Thyroid gland (tissue), 4 donors: ENCODE data around the gene HTR3A. TPM values are rescaled to one million over a fixed set of nuclear protein-coding genes. Genes with fewer than 3 reads are reported as not detected.

ENCODE experiments used
- DNase-seq, 2 donors: peaks; one replicate each; pipeline ENCODE4 v3.0.0-alpha.2; 2019
- H3K27ac ChIP-seq, 3 donors: fragments of 200-600 bp; sonication (generic); 1 replicate in 2 of 3; 2 replicates in 1 of 3; pipeline ENCODE4 v1.5.1; 2016 to 2019; ENCODE audit warnings: mild to moderate bottlenecking in 1 of 3, moderate library complexity in 1 of 3
- H3K27me3 ChIP-seq: fragments of 200-600 bp; sonication (generic); one replicate; pipeline ENCODE4 v1.5.1; 2019
- H3K36me3 ChIP-seq, 2 donors: fragments of 200-600 bp; sonication (generic); one replicate each; pipeline ENCODE4 v1.5.1; 2016 to 2019
- H3K4me1 ChIP-seq, 2 donors: fragments of 200-600 bp; sonication (generic); one replicate each; pipeline ENCODE4 v1.5.1; 2017 to 2019
- H3K4me3 ChIP-seq, 3 donors: fragments of 200-600 bp; sonication (generic); replicated peaks in 1 of 3; 1 replicate in 2 of 3; 2 replicates in 1 of 3; pipeline ENCODE4 v1.5.1; 2016; ENCODE audit warnings: mild to moderate bottlenecking in 1 of 3
- H3K9me3 ChIP-seq: fragments of 200-600 bp; sonication (generic); one replicate; pipeline ENCODE4 v1.5.1; 2017
- CTCF ChIP-seq, 6 experiments: fragments of 200-600 bp in 3 of 6; fragments of 450-650 bp in 3 of 6; sonication (generic) in 3 of 6; IDR thresholded peaks; one replicate each; pipeline ENCODE4 v1.5.1; 2016 to 2019; ENCODE audit warnings: antibody characterized with exemption in 6 of 6, mild to moderate bottlenecking in 2 of 6, inconsistent platforms in 1 of 6, moderate library complexity in 1 of 6
- POLR2A ChIP-seq, 2 donors: fragments of 450-650 bp; IDR thresholded peaks; one replicate each; pipeline ENCODE4 v1.6.1; 2017; ENCODE audit warnings: antibody characterized with exemption in 2 of 2, mild to moderate bottlenecking in 2 of 2, moderate library complexity in 1 of 2
- WGBS, 2 donors: methylation state at CpG; one replicate each; pipeline ENCODE4 v1.1.5; 2017; 5-methylcytosine and 5-hydroxymethylcytosine counted together
- intact Hi-C: fragments of 100-400 bp; cut with DNase I; formaldehyde crosslinking; loops from one replicate; pipeline ENCODE4 v1.15.1; 2023
- total RNA-seq, 4 donors: library from RNA; depleted of rRNA; stranded (reverse); fragments of >200 nt; gene quantifications; one replicate each; pipeline ENCODE4 v1.2.3, GENCODE V29; 2016

The HTR3A gene
- total RNA-seq, 4 donors from 2014 or later, result not detected

GRCh38 chr11:114000526-114000925 is 25.6 kb downstream of the HTR3A start:
- 79 to 84% methylated on average over 4 of the region's 4 CpGs for WGBS, 2 donors
- intact Hi-C loops, result no loop called here
- TF ChIP-seq POLR2A (IDR thresholded peaks at IDR 0.05) (no peak), CTCF (IDR thresholded peaks at IDR 0.05) (no peak)
- H3K27me3 ChIP-seq, result no peaks in the 10 kb centered on the region
- H3K9me3 ChIP-seq, result no peaks in the 10 kb centered on the region
- H3K4me1 ChIP-seq, result no peaks in the 10 kb centered on the region
- no peak overlapping the region for H3K4me3 ChIP-seq
- no peak overlapping the region for H3K27ac ChIP-seq
- DNase-seq, result no peak
- H3K36me3 ChIP-seq, result no peaks in the 10 kb centered on the region

GRCh38 chr11:114001416-114001815 is 26.5 kb downstream of the HTR3A start:
- Histone ChIP-seq H3K4me1 (no peaks in the 10 kb centered on the region), H3K9me3 (no peaks in the 10 kb centered on the region), H3K27ac (no peak overlapping the region), H3K36me3 (no peaks in the 10 kb centered on the region), H3K27me3 (no peaks in the 10 kb centered on the region), H3K4me3 (no peak overlapping the region)
- intact Hi-C loops, result no loop called here
- TF ChIP-seq POLR2A (IDR thresholded peaks at IDR 0.05), result no peak
- no peak for TF ChIP-seq CTCF (IDR thresholded peaks at IDR 0.05)
- 66 to 77% methylated on average over 3 of the region's 3 CpGs for WGBS, 2 donors
- DNase-seq, result no peak

GRCh38 chr11:114008331-114008730 is 33.4 kb downstream of the HTR3A start:
- no peak overlapping the region for H3K27ac ChIP-seq
- H3K9me3 ChIP-seq, result no peaks in the 10 kb centered on the region
- DNase-seq, result no peak
- no peaks in the 10 kb centered on the region for H3K27me3 ChIP-seq
- WGBS, 2 donors, result 62 to 70% methylated on average over 4 of the region's 4 CpGs
- intact Hi-C loops, result no loop called here
- H3K4me3 ChIP-seq, result no peak overlapping the region
- no peaks in the 10 kb centered on the region for H3K4me1 ChIP-seq
- TF ChIP-seq CTCF (IDR thresholded peaks at IDR 0.05) (no peak), POLR2A (IDR thresholded peaks at IDR 0.05) (no peak)
- H3K36me3 ChIP-seq, result no peaks in the 10 kb centered on the region

- H3K36me3 ChIP-seq, result no peaks in the 10 kb centered on the region
- H3K4me3 ChIP-seq, result no peak overlapping the region
- 79 to 82% methylated on average over 4 of the region's 4 CpGs for WGBS, 2 donors
- H3K4me1 ChIP-seq, result no peaks in the 10 kb centered on the region
- intact Hi-C loops, result no loop called here
- no peaks in the 10 kb centered on the region for H3K9me3 ChIP-seq
- no peak overlapping the region for H3K27ac ChIP-seq
- no peak for DNase-seq
- no peaks in the 10 kb centered on the region for H3K27me3 ChIP-seq
- TF ChIP-seq POLR2A (IDR thresholded peaks at IDR 0.05), result no peak
- TF ChIP-seq CTCF (IDR thresholded peaks at IDR 0.05), result no peak
These were observed 36.0 kb downstream of the HTR3A start for GRCh38 chr11:114010931-114011330.

GRCh38 chr11:114011443-114011842 is 36.5 kb downstream of the HTR3A start:
- WGBS, 2 donors, result 70 to 71% methylated on average over 2 of the region's 2 CpGs
- DNase-seq, result no peak
- TF ChIP-seq POLR2A (IDR thresholded peaks at IDR 0.05), result no peak
- TF ChIP-seq CTCF (IDR thresholded peaks at IDR 0.05), result no peak
- Histone ChIP-seq H3K4me1 (no peaks in the 10 kb centered on the region), H3K27ac (no peak overlapping the region), H3K9me3 (no peaks in the 10 kb centered on the region), H3K4me3 (no peak overlapping the region), H3K27me3 (no peaks in the 10 kb centered on the region), H3K36me3 (no peaks in the 10 kb centered on the region)
- intact Hi-C loops, result no loop called here
